GM12892 (cell line): ENCODE measurements around the gene CASKIN2.

Experiments used
- POLR2A ChIP-seq: IDR thresholded peaks from 2 replicates; pipeline ENCODE4 v1.6.1; 2011; ENCODE audit warnings: low read depth, low read length, control low read depth
- POLR2AphosphoS5 ChIP-seq: IDR thresholded peaks from 2 replicates; pipeline ENCODE4 v1.6.1; 2011; ENCODE audit warnings: low read depth, low read length, control low read depth
- TAF1 ChIP-seq: IDR thresholded peaks from 2 replicates; pipeline ENCODE4 v1.6.1; 2011; ENCODE audit warnings: low read depth, mild to moderate bottlenecking, control low read depth, low read length, borderline replicate concordance

DNA sequence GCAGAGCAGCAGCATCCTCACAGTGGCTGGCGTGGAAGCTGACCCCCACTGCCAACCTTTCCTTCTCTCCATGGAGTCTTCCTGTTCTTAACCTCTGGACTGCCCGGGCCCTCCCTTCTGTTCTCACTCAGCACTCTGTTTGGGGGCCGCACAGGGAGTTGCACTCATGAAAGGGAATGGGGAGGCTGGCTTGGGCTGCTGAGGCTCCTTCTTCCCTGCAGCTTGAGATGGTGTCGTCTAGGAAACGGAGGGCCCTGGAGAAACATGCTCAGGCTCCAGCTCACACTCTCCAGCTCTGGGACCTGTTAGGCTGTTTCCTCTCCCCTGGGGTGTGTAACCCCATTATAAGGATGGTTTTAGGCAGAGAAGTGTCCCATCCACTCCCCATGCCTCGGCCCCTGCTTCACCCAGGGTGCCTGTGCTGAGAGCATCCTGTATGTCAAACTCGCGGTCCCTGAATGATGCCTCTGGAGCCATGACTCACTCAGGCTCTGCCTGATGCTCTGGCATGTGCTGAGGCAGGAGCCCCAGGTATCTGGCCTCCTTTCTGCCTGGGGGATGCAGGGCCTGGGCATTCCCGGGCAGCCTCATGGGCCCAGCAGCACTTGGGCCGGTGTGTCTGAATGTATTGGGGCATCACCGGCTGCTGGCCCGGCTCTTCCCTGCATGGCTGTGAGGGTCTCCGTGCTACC, 40.0 kb downstream of the CASKIN2 start:
- no peak for TF ChIP-seq POLR2A
- TF ChIP-seq POLR2AphosphoS5: no peak
- TF ChIP-seq TAF1: no peak
